Measurements from ENCODE around the gene RASAL2.

The RASAL2 gene

DNA sequence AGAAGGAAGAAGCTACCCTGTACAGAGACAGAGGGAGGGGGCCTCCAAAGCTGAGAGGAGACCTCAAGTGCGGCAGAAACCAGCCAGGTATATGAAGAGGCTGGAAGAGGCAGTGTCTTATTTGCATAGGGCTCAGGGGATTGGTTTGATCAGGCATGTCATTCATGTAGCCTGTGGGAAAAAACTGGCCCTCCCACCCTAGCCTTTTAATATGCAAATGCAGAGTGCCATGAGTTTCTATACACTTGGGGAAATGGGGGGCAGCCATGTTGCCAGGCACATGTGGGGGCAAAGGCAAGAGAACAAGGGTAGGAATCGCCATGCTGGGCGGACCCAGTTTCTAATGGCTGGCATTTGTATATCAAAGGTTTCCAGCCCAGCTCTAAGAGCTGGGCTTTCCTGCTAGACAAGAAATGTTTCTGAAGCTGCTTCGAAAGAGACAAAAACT, 172.7 kb downstream of the RASAL2 start:
- no peak for DNase-seq (ENCODE audit: low read depth)
- H3K4me3 ChIP-seq (ENCODE audit: control insufficient read depth, low read depth, low read length) = no peak overlapping the region
- TF ChIP-seq CTCF (IDR thresholded peaks at IDR 0.05; ENCODE audit: control insufficient read depth, insufficient read depth, low read depth, low read length, missing control alignments) = no peak

DNA sequence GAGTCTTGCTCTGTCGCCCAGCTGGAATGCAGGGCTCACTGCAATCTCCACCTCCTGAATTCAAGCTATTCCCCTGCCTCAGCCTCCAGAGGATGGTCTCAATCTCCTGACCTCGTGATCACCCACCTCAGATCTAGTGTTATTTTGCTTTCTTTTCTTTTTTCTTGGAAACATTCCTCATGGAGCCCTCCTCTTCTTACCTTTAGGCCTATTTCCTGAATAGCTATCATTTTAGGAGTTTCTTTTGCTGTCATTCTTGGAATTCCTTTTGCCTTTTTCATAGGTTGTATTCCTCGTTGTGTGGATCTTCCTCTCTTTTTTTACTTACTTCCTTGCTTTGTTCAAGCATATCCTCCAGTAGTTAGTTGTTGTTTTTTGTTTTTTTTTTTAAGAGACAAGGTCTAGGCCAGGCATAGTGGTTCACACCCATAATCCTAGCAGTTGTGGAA, 173.8 kb downstream of the RASAL2 start:
- H3K4me3 ChIP-seq (ENCODE audit: control insufficient read depth, low read depth, low read length) = no peak overlapping the region
- no peak for TF ChIP-seq CTCF (IDR thresholded peaks at IDR 0.05; ENCODE audit: control insufficient read depth, insufficient read depth, low read depth, low read length, missing control alignments)
- no peak for DNase-seq (ENCODE audit: low read depth)

DNA sequence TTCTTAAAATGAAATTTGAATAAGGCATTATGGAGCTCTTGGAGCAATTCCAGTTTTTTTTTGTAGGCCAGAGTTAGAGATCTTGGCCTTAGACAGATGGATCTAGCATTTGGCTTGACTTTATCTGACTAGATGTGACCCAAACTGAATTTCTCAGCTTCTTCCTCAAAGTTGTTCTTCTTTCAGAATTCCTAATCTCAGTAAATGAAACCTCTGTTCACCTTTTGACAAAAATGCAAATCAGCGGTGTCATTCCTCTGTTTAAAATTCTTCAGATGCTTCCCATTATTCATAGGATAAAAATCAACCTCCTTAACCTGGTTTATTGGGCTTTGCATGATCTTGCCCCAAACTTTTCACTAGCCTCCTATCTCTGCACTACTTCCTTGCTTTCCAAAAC, 177.6 kb downstream of the RASAL2 start:
- H3K4me3 ChIP-seq (ENCODE audit: control insufficient read depth, low read depth, low read length) = no peak overlapping the region
- no peak for DNase-seq (ENCODE audit: low read depth)
- TF ChIP-seq CTCF (IDR thresholded peaks at IDR 0.05; ENCODE audit: control insufficient read depth, insufficient read depth, low read depth, low read length, missing control alignments) = no peak

DNA sequence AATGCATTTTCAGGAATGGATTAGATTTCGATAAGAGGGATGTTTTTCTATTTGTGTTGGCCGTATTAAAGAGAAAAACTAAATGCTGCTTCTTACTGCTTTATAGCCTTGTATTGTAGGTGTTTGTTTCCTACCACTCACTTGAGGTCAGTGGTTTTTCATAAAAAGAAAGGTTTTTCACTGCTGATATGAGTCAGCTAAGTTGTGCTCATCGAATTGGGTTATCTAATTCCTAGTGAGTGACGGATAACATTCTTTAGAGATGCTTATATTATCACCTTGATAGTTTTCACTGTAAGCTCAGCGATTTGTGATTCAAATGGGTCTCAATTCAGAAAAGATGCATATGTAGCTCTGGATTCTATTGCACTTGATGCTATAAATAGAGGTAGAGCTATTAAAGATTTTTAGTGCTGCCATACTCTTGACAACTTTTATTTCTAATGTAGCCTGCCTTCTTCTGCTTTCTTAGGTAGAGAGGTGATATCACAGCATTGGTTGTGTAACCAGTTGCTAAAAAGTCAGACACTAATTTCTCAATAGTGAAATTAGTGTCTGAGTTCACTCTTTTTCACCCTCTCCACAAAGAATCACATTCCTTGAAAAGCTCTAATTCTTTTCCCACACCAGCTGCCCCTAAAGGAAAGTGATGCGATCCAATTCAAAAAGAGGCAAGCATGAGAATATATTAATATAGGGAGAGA, 180.0 kb downstream of the RASAL2 start:
- TF ChIP-seq CTCF (IDR thresholded peaks at IDR 0.05; ENCODE audit: control insufficient read depth, insufficient read depth, low read depth, low read length, missing control alignments) = no peak
- no peak overlapping the region for H3K4me3 ChIP-seq (ENCODE audit: control insufficient read depth, low read depth, low read length)
- no peak for DNase-seq (ENCODE audit: low read depth)

- TF ChIP-seq CTCF (IDR thresholded peaks at IDR 0.05; ENCODE audit: control insufficient read depth, insufficient read depth, low read depth, low read length, missing control alignments) = no peak
- H3K4me3 ChIP-seq (ENCODE audit: control insufficient read depth, low read depth, low read length) = no peak overlapping the region
- DNase-seq (ENCODE audit: low read depth) = no peak
Observed at GRCh38 chr1:178275049-178275448, 181.1 kb downstream of the RASAL2 start.

GRCh38 chr1:178275553-178275952, 181.6 kb downstream of the RASAL2 start:
- no peak overlapping the region for H3K4me3 ChIP-seq (ENCODE audit: control insufficient read depth, low read depth, low read length)
- no peak for TF ChIP-seq CTCF (IDR thresholded peaks at IDR 0.05; ENCODE audit: control insufficient read depth, insufficient read depth, low read depth, low read length, missing control alignments)
- DNase-seq (ENCODE audit: low read depth) = no peak
